GM18870 (cell line): ENCODE results near the gene GSE1.

Experiments used
- ATAC-seq: cut with Tn5 transposase; IDR thresholded peaks from one replicate; pipeline ENCODE4 v1.9.1; 2021; ENCODE audit warnings: moderate library complexity; ENCODE audit not compliant: unreplicated experiment

The GSE1 gene

GRCh38 chr16:85605051-85605911, 7.8 kb upstream of the GSE1 start:
- no peak for ATAC-seq

- no peak for ATAC-seq
These were observed 6.9 kb upstream of the GSE1 start for GRCh38 chr16:85605912-85606841.

GRCh38 chr16:85606904-85607303, 6.2 kb upstream of the GSE1 start:
- no peak for ATAC-seq

GRCh38 chr16:85607321-85607765, 5.8 kb upstream of the GSE1 start:
- no peak for ATAC-seq

- ATAC-seq: no peak
These were observed 5.2 kb upstream of the GSE1 start for GRCh38 chr16:85607796-85608514.

DNA sequence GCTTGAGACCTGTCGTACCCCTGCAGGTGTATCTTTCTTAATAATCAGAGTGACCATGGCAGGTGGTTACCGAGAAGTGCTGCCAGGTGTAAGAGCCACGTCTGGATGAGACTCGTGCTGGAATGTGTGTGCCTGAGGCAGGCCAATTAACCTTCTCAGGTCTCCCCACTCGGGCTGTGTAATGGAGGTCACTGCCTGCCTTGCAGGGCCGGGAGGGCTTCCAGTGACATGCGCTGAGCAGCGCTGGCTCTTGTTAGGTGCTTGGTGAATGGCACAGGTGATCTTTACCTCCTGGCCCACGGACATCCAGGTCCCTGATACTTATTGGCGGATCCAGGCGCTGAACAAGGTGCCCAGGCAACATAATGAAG, 4.6 kb upstream of the GSE1 start:
- ATAC-seq: no peak

- no peak for ATAC-seq
These were observed 4.2 kb upstream of the GSE1 start for GRCh38 chr16:85608887-85609286.

- ATAC-seq: no peak
These were observed 3.6 kb upstream of the GSE1 start for GRCh38 chr16:85609539-85609938.

- no peak for ATAC-seq
These were observed 3.1 kb upstream of the GSE1 start for GRCh38 chr16:85610059-85610445.

DNA sequence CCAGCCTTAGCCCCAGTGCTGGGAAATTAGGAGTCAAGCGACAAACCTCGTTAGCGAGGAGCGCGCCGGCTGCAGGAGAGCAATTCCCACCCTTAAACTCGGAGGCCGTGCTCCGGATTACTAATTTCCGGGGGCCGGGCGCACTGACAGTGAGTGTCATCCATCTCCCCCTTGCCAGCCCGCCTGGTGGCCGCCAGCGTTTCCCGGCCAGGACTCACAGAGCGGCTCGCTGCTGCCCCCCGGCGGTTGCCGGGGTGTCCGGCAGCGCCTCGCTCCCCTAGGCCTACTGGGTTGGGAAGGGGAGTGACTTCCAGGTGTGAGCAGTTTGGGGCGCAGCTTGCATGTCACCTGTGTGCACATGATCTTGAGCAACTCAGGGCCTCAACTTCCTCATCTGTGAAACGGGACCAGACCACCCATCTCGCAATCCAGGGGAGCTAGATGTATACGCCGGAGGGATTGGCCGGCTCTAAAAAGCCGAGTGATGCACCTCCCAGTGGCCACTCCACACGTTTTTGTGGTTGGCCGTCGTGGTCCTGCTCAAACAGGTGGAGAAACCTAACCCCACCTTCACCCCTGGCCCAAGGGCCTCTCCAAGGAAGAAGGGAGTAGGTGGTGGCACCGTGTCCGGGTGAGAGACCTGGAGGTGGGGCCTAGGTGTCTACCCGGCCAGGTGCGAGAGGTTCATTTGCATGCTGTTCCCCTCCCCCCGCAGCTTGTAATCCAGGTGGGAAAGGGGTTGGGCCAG, 2.5 kb upstream of the GSE1 start:
- no peak for ATAC-seq

GRCh38 chr16:85611194-85611443, 2.0 kb upstream of the GSE1 start:
- no peak for ATAC-seq

DNA sequence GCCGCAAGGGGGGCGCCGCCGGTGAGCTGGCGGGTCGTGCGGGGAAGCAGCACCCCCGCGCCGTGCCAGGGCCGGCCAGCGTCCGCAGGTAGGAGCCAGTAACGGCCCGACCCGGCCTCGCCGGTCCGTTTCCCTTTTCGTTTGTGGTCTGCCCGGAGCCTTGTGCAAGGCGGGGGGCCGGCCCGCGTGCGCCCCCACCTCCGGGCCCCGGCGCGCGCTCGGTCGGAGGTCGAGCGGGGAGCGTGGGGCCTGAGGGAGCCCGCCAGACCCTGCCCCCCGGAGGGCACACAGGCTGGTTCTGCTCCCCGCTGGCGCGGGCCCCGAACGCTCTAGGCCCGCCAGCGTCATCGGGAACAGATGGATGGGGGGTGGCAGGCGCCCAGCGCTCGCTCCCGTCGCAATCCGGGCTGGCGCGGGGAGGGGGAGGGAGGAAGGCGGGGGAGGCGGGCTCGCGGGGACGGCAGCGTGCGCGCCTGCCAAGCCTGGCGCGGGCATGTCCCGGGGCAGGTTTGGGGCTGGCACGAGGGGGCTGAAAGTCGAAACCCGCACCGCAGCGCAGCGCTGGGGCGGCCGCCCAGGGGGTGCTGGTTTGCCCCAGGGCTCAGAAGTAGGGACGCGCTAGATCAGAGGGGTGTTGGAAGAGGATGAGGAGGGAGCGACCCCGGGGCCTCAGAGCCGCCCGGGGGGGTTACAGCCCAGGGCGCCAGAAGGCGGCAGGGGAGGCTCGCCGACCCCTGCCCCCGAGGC, 1.5 kb upstream of the GSE1 start:
- ATAC-seq: no peak

- ATAC-seq: no peak
These were observed 826 bp upstream of the GSE1 start for GRCh38 chr16:85612191-85612800.

DNA sequence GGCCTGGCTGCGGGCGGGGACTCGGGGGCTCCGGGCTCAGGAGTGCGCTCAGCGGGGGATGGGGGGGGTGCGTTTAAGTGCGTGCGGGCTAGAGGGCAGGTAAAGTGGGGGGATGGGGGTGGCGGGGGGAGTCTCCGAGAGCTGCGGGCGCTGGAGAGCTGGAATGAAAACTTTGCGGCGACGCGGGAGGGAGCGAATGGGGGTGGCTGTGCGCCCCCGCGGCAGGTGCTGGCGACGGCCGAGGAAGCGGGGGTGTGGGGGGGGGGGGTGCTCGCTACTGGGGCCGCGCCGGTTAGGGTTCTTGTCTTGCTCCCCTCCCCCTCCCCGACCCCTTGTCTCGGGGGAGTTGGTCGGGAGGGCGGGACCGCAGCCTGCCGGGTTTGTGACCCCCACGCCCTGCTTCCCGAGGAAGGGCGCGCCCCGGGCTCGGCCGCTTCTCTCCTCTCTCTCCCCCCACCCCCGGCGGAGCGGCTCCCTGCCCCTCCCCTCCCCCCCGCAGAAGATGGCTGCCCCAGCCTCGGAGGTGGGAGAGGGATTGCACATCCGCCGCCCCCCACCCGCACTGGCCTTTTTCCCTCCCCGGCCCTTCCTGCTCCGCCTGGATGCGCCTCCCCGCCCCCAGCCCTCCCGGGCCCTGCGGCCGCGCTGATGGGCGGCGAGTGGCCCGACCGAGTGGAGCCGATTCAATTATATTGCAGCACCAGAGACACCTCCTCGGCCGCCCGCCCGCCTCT, 649 bp downstream of the GSE1 start:
- no peak for ATAC-seq

- no peak for ATAC-seq
These were observed 1.4 kb downstream of the GSE1 start for GRCh38 chr16:85614338-85615013.

- ATAC-seq: no peak
These were observed 2.1 kb downstream of the GSE1 start for GRCh38 chr16:85615014-85615851.

- ATAC-seq: peak; percentile 42
These were observed 2.9 kb downstream of the GSE1 start for GRCh38 chr16:85615852-85616606.
